ENCODE results near the gene USP12.

- TF ChIP-seq EZH2 (IDR thresholded peaks at IDR 0.05) = no peak
- no peak for TF ChIP-seq POLR2AphosphoS5 (IDR thresholded peaks at IDR 0.05; ENCODE audit: borderline replicate concordance, low read depth, low read length)
- TF ChIP-seq FOXP2 (optimal IDR thresholded peaks at IDR 0.05; ENCODE audit: control extremely low read depth, extremely low read length, insufficient read depth) = no peak
Observed at GRCh38 chr13:27138457-27139093, 33.0 kb downstream of the USP12 start.

All from SK-N-MC (cell line).